ENCODE measurements around the gene PIEZO2.

- no peak for TF ChIP-seq CTCF (IDR thresholded peaks at IDR 0.05)
- no peak for TF ChIP-seq POLR2A (IDR thresholded peaks at IDR 0.05)
Measured at GRCh38 chr18:10659594-10659993, 489.8 kb downstream of the PIEZO2 start.

Measured in esophagus squamous epithelium (tissue), 4 donors.